Transverse colon (tissue), 4 donors: Measurements from ENCODE around the gene SECISBP2. TPM values are rescaled to one million over a fixed set of nuclear protein-coding genes. Genes with fewer than 3 reads are reported as not detected.

ENCODE experiments used
- DNase-seq: peaks from one replicate; pipeline ENCODE4 v3.0.0-alpha.2; 2019
- H3K27ac ChIP-seq, 4 donors: fragments of 200-600 bp; sonication (generic); 2 replicates each; pipeline ENCODE4 v1.5.1; 2016 to 2018; ENCODE audit warnings: inconsistent platforms in 4 of 4
- H3K27me3 ChIP-seq: fragments of 200-600 bp; sonication (generic); 2 replicates; pipeline ENCODE4 v1.5.1; 2017; ENCODE audit warnings: inconsistent platforms
- H3K36me3 ChIP-seq, 4 donors: fragments of 200-600 bp; sonication (generic); 2 replicates each; pipeline ENCODE4 v1.5.1; 2017 to 2019; ENCODE audit warnings: inconsistent platforms in 4 of 4
- H3K4me1 ChIP-seq, 4 donors: fragments of 200-600 bp; sonication (generic); 2 replicates each; pipeline ENCODE4 v1.5.1; 2017 to 2020; ENCODE audit warnings: inconsistent platforms in 4 of 4
- H3K4me3 ChIP-seq, 4 donors: fragments of 200-600 bp; sonication (generic); 1 replicate in 1 of 4; 2 replicates in 3 of 4; pipeline versions ENCODE4 v1.5.1 to v1.6.1; 2017 to 2019; ENCODE audit warnings: inconsistent platforms in 4 of 4
- H3K9me3 ChIP-seq, 2 donors: fragments of 200-600 bp; sonication (generic); 2 replicates each; pipeline ENCODE4 v1.5.1; 2017 to 2019; ENCODE audit warnings: inconsistent platforms in 2 of 2
- CTCF ChIP-seq, 5 experiments: fragments of 200-600 bp in 3 of 5; fragments of 450-650 bp in 2 of 5; sonication (generic) in 3 of 5; IDR thresholded peaks; 1 replicate in 2 of 5; 2 replicates in 3 of 5; pipeline ENCODE4 v1.5.1; 2016 to 2017; ENCODE audit warnings: antibody characterized with exemption in 5 of 5, inconsistent platforms in 3 of 5, mild to moderate bottlenecking in 2 of 5, moderate library complexity in 1 of 5
- EP300 ChIP-seq: sonication (generic); formaldehyde crosslinking; IDR thresholded peaks from one replicate; pipeline ENCODE4 v1.6.1; 2017; ENCODE audit warnings: antibody characterized with exemption, low read depth
- POLR2A ChIP-seq: fragments of 450-650 bp; IDR thresholded peaks from one replicate; pipeline ENCODE4 v1.6.1; 2016; ENCODE audit warnings: antibody characterized with exemption, mild to moderate bottlenecking, moderate library complexity
- POLR2AphosphoS5 ChIP-seq, 3 donors: sonication (generic); formaldehyde crosslinking; IDR thresholded peaks; one replicate each; pipeline ENCODE4 v1.6.1; 2016; ENCODE audit warnings: antibody characterized with exemption in 3 of 3
- WGBS, 2 donors: methylation state at CpG; one replicate each; pipeline ENCODE4 v1.1.5; 2018; ENCODE audit warnings: low coverage in 1 of 2; 5-methylcytosine and 5-hydroxymethylcytosine counted together
- in situ Hi-C, 4 donors: fragments of 200-750 bp; cut with MboI; loops; one replicate each; pipeline versions ENCODE4 v1.15.0 to v1.15.1; 2017; ENCODE audit warnings: low sequenced_read_pairs in 3 of 4, low pct_ligation_motif_present in 1 of 4, low pct_unique_long_range_greater_than_20kb in 1 of 4
- intact Hi-C: fragments of 100-400 bp; cut with DNase I; formaldehyde crosslinking; loops from one replicate; pipeline ENCODE4 v1.15.1; 2023; ENCODE audit warnings: low total_unique reads
- total RNA-seq, 4 donors: library from RNA; depleted of rRNA; stranded (reverse); fragments of >200 nt; gene quantifications; one replicate each; pipeline ENCODE4 v1.1.0, GENCODE V29; 2016

SECISBP2 gene
- total RNA-seq, 4 donors from 2014 or later, result 46.8 to 127 (median 69.6) TPM

- Histone ChIP-seq H3K4me1 (no peaks in the 10 kb centered on the region), H3K9me3 (no peaks in the 10 kb centered on the region), H3K27ac (no peak overlapping the region), H3K36me3 (peaks cover 0 to 37% (median 13%) of the 10 kb centered on the region in 4 donors), H3K27me3 (no peaks in the 10 kb centered on the region), H3K4me3 (no peak overlapping the region)
- intact Hi-C loops (no loop called here), in situ Hi-C loops (no loop called here)
- TF ChIP-seq POLR2A (no peak), EP300 (no peak), CTCF (IDR thresholded peaks at IDR 0.05) (no peak), POLR2AphosphoS5 (IDR thresholded peaks at IDR 0.05) (no peak)
- no peak for DNase-seq
- 89% methylated on average over 9 of the region's 9 CpGs; no CpG with 5 or more reads in 1 of the 2 donors for WGBS, 2 donors
Observed at GRCh38 chr9:89361816-89362646, 43.7 kb downstream of the SECISBP2 start.

- DNase-seq, result no peak
- H3K36me3 ChIP-seq, result peaks cover 0 to 30% (median 13%) of the 10 kb centered on the region in 4 donors
- in situ Hi-C loops, result no loop called here
- intact Hi-C loops, result no loop called here
- H3K9me3 ChIP-seq, result no peaks in the 10 kb centered on the region
- no peaks in the 10 kb centered on the region for H3K27me3 ChIP-seq
- H3K4me1 ChIP-seq, result no peaks in the 10 kb centered on the region
- WGBS, 2 donors, result 90% methylated on average over 10 of the region's 10 CpGs; no CpG with 5 or more reads in 1 of the 2 donors
- no peak for TF ChIP-seq CTCF (IDR thresholded peaks at IDR 0.05)
- TF ChIP-seq EP300, result no peak
- no peak for TF ChIP-seq POLR2AphosphoS5 (IDR thresholded peaks at IDR 0.05)
- no peak for TF ChIP-seq POLR2A
- H3K4me3 ChIP-seq, result no peak overlapping the region
- no peak overlapping the region for H3K27ac ChIP-seq
Observed at GRCh38 chr9:89362647-89363310, 44.5 kb downstream of the SECISBP2 start.

GRCh38 chr9:89363311-89363670 is 45.0 kb downstream of the SECISBP2 start:
- H3K9me3 ChIP-seq, result no peaks in the 10 kb centered on the region
- no peaks in the 10 kb centered on the region for H3K27me3 ChIP-seq
- TF ChIP-seq EP300 (no peak), POLR2AphosphoS5 (IDR thresholded peaks at IDR 0.05) (no peak), CTCF (IDR thresholded peaks at IDR 0.05) (no peak), POLR2A (no peak)
- in situ Hi-C loops, result no loop called here
- no peak overlapping the region for H3K27ac ChIP-seq
- intact Hi-C loops, result no loop called here
- DNase-seq, result no peak
- 87% methylated on average over 6 of the region's 6 CpGs; no CpG with 5 or more reads in 1 of the 2 donors for WGBS, 2 donors
- peaks cover 0 to 25% (median 11%) of the 10 kb centered on the region in 4 donors for H3K36me3 ChIP-seq
- no peak overlapping the region for H3K4me3 ChIP-seq
- H3K4me1 ChIP-seq, result no peaks in the 10 kb centered on the region

- no peaks in the 10 kb centered on the region for H3K9me3 ChIP-seq
- H3K4me1 ChIP-seq, result no peaks in the 10 kb centered on the region
- intact Hi-C loops, result no loop called here
- WGBS, 2 donors, result 60 to 93% methylated on average over 1 to 9 of the region's 9 CpGs
- no peak overlapping the region for H3K27ac ChIP-seq
- H3K4me3 ChIP-seq, result no peak overlapping the region
- DNase-seq, result no peak
- TF ChIP-seq POLR2A (no peak), POLR2AphosphoS5 (IDR thresholded peaks at IDR 0.05) (no peak), CTCF (IDR thresholded peaks at IDR 0.05) (no peak), EP300 (no peak)
- in situ Hi-C loops, result no loop called here
- no peaks in the 10 kb centered on the region for H3K27me3 ChIP-seq
- peaks cover 0 to 18% (median 7%) of the 10 kb centered on the region in 4 donors for H3K36me3 ChIP-seq
Observed at GRCh38 chr9:89363921-89364665, 45.8 kb downstream of the SECISBP2 start.
